IMR-90 (cell line): ENCODE results near the gene SLC7A9. TPM values are rescaled to one million over a fixed set of nuclear protein-coding genes. Genes with fewer than 3 reads are reported as not detected.

Source experiments
- ATAC-seq: fragments of 200-7000 bp; cut with Tn5 transposase; 2 replicates; pipeline ENCODE4 v1.9.1; 2020; ENCODE audit warnings: low read depth, mild to moderate bottlenecking, moderate library complexity
- BruUV-seq: library from RNA; stranded (reverse); fragments of 400-500 nt; replicated peaks from 2 replicates; lab custom pipeline; 2021; lab: Mats Ljungman, UMichigan
- CTCF ChIA-PET: fragments of 300-600 bp; formaldehyde crosslinking; extraction: SDS; loops from one replicate; lab custom pipeline; 2021; ENCODE audit warnings: antibody characterized with exemption; lab: Yijun Ruan, JAX
- POLR2A ChIA-PET: fragments of 300-600 bp; sonication (Branson Sonifier 250); formaldehyde crosslinking; loops from one replicate; lab custom pipeline; 2022; ENCODE audit warnings: antibody characterized with exemption; ENCODE audit not compliant: unreplicated experiment; lab: Charles Lee
- DNase-seq: peaks from one replicate; pipeline ENCODE4 v3.0.0; 2013
- H2AFZ ChIP-seq: replicated peaks from 2 replicates; pipeline ENCODE3; 2013; ENCODE audit warnings: low read length, mild to moderate bottlenecking; ENCODE audit not compliant: poor library complexity
- H2AK5ac ChIP-seq: 2 replicates; pipeline ENCODE4 v1.6.1; 2013; ENCODE audit warnings: low read depth, low read length, inconsistent platforms
- H2AK9ac ChIP-seq: replicated peaks from 2 replicates; pipeline ENCODE3; 2013; ENCODE audit warnings: mild to moderate bottlenecking, low read depth, low read length, moderate library complexity; ENCODE audit not compliant: poor library complexity
- H2BK120ac ChIP-seq: 2 replicates; pipeline ENCODE4 v1.6.1; 2013; ENCODE audit warnings: low read depth, low read length, inconsistent platforms
- H2BK15ac ChIP-seq: 3 replicates; pipeline ENCODE4 v1.6.1; 2013; ENCODE audit warnings: low read depth, low read length, inconsistent platforms
- H2BK20ac ChIP-seq: 2 replicates; pipeline ENCODE4 v1.6.1; 2013; ENCODE audit warnings: low read depth, mild to moderate bottlenecking, inconsistent platforms, low read length, moderate library complexity
- H2BK5ac ChIP-seq: 2 replicates; pipeline ENCODE4 v1.6.1; 2013; ENCODE audit warnings: mild to moderate bottlenecking, low read depth, low read length, inconsistent platforms; ENCODE audit not compliant: poor library complexity, severe bottlenecking
- H3K14ac ChIP-seq: replicated peaks from 2 replicates; pipeline ENCODE4 v1.6.1; 2013; ENCODE audit warnings: low read depth, low read length, inconsistent platforms
- H3K18ac ChIP-seq: 2 replicates; pipeline ENCODE4 v1.6.1; 2013; ENCODE audit warnings: low read depth, low read length, control low read depth
- H3K23ac ChIP-seq: 2 replicates; pipeline ENCODE4 v1.6.1; 2013; ENCODE audit warnings: low read depth, low read length, inconsistent platforms
- H3K27ac ChIP-seq: 2 replicates; pipeline ENCODE4 v1.5.1; 2013; ENCODE audit warnings: mild to moderate bottlenecking, control low read depth, low read length; ENCODE audit not compliant: insufficient read depth
- H3K27me3 ChIP-seq: 2 replicates; pipeline ENCODE4 v1.6.1; 2013; ENCODE audit warnings: low read length; ENCODE audit not compliant: control insufficient read depth, insufficient read depth
- H3K36me3 ChIP-seq: 2 replicates; pipeline ENCODE4 v1.6.1; 2013; ENCODE audit warnings: low read length, mixed read lengths; ENCODE audit not compliant: control insufficient read depth, insufficient read depth
- H3K4ac ChIP-seq: 2 replicates; pipeline ENCODE4 v1.6.1; 2013; ENCODE audit warnings: low read depth, low read length, inconsistent platforms
- H3K4me1 ChIP-seq: 2 replicates; pipeline ENCODE4 v1.6.1; 2013; ENCODE audit warnings: low read length, mixed read lengths; ENCODE audit not compliant: control insufficient read depth, insufficient read depth
- H3K4me2 ChIP-seq: 2 replicates; pipeline ENCODE4 v1.6.1; 2013; ENCODE audit warnings: low read depth, mild to moderate bottlenecking, control low read depth, low read length, moderate library complexity
- H3K4me3 ChIP-seq: 2 replicates; pipeline ENCODE4 v1.5.1; 2013; ENCODE audit warnings: low read depth, mild to moderate bottlenecking, control low read depth, low read length, moderate library complexity; ENCODE audit not compliant: insufficient read depth
- H3K56ac ChIP-seq: 2 replicates; pipeline ENCODE4 v1.6.1; 2013; ENCODE audit warnings: low read length, inconsistent platforms; ENCODE audit not compliant: insufficient read depth; ENCODE audit errors: extremely low read depth
- H3K79me1 ChIP-seq, 2 experiments: 2 replicates each; pipeline ENCODE4 v1.6.1; 2013; ENCODE audit warnings: low read length in 2 of 2, inconsistent platforms in 1 of 2, low read depth in 1 of 2
- H3K9ac ChIP-seq: 2 replicates; pipeline ENCODE4 v1.6.1; 2013; ENCODE audit warnings: low read depth, low read length, control low read depth
- H3K9me1 ChIP-seq: 2 replicates; pipeline ENCODE4 v1.6.1; 2013; ENCODE audit warnings: low read length, inconsistent platforms; ENCODE audit not compliant: insufficient read depth
- H3K9me3 ChIP-seq: 2 replicates; pipeline ENCODE4 v1.6.1; 2013; ENCODE audit warnings: low read length; ENCODE audit not compliant: control insufficient read depth, insufficient read depth
- H4K20me1 ChIP-seq: 2 replicates; pipeline ENCODE4 v1.6.1; 2013; ENCODE audit warnings: low read length, inconsistent platforms; ENCODE audit not compliant: insufficient read depth
- H4K5ac ChIP-seq: 2 replicates; pipeline ENCODE4 v1.6.1; 2013; ENCODE audit warnings: mild to moderate bottlenecking, low read depth, low read length, control low read depth
- H4K8ac ChIP-seq, 2 experiments: 2 replicates each; pipeline ENCODE4 v1.6.1; 2013; ENCODE audit warnings: low read depth in 2 of 2, low read length in 2 of 2, control low read depth in 1 of 2, inconsistent platforms in 1 of 2
- H4K91ac ChIP-seq: 2 replicates; pipeline ENCODE4 v1.6.1; 2013; ENCODE audit warnings: low read depth, low read length, inconsistent platforms; ENCODE audit not compliant: insufficient read depth
- MXI1 ChIP-seq: IDR thresholded peaks from 2 replicates; pipeline ENCODE4 v1.6.1; 2012; ENCODE audit warnings: low read depth, mild to moderate bottlenecking, low read length, moderate library complexity, borderline replicate concordance
- WGBS, 2 experiments: methylation state at CpG; one replicate each; pipeline versions ENCODE4 v1.1.5 to v1.1.7; 2013; ENCODE audit warnings: missing lambda C conversion rate in 2 of 2; ENCODE audit not compliant: insufficient read length in 1 of 2; ENCODE audit errors: extremely low coverage in 2 of 2; 5-methylcytosine and 5-hydroxymethylcytosine counted together
- dilution Hi-C: fragments of 300-500 bp; cut with HindIII; formaldehyde crosslinking; loops from one replicate; pipeline ENCODE4 v1.14.3; 2018; ENCODE audit warnings: low sequenced_read_pairs; ENCODE audit not compliant: unreplicated experiment
- in situ Hi-C: fragments of 300-500 bp; cut with MboI; formaldehyde crosslinking; loops from 3 replicates; pipeline ENCODE4 v1.14.3; 2019; ENCODE audit warnings: low sequenced_read_pairs, inconsistent platforms, mixed read lengths
- intact Hi-C: fragments of 100-400 bp; cut with micrococcal nuclease; formaldehyde crosslinking; loops from 2 replicates; pipeline ENCODE4 v1.10.0; 2022
- polyA plus RNA-seq, 3 experiments: library from polyadenylated mRNA; depleted of rRNA; stranded (reverse); fragments of >200 nt; gene quantifications; 2 replicates each; pipeline ENCODE4 v1.2.3, GENCODE V29; 2012; ENCODE audit warnings: low replicate concordance in 1 of 3
- total RNA-seq: library from RNA; depleted of rRNA; stranded (reverse); fragments of >200 nt; gene quantifications from 2 replicates; pipeline ENCODE4 v1.2.3, GENCODE V29; 2012
- TF ChIP-seq, protein P1 (sequence below): conservative IDR thresholded peaks from 2 replicates; pipeline ENCODE4 v1.5.1; 2012; ENCODE audit warnings: mild to moderate bottlenecking, low read depth, low read length, improper control_type of control experiment

Gene SLC7A9
- total and polyA plus RNA-seq, 2 of the 4 experiments (the other 2 are of a cell fraction) = not detected

DNA sequence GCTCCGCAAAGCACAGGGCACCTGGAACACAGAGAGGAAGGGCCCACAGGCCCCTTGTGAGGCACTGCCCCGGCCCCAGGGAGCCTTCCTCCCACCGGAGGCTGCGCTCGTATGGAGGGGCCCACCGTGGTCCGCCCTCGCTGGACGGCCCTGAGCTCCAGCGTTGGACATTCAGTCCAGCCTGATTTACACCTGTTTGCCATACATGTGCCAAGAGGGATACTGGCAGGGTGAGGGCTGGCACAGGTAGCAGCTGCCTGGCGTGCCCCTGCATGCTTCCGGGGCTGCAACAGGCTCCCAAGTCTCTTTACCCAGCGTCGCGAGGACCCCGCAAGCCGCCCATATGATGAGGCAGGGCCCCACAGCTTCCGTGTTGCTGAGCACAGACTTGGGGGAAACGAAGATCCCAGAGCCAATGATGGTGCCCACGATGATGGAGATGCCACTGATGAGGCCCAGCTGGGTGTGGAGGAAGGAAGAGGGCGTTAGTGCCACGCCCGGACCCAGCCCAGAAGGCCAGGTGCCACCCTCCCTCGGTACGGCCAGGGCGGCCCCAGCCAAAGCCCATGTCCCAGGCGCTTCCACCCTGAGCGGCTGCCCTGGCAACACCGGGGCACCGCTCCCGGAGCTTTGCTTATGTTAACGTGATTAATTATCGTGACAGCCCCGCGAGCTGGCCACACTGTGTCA is 5.1 kb downstream of the SLC7A9 start:
- Histone ChIP-seq H4K91ac (no peak overlapping the region), H3K14ac (no peak overlapping the region), H2BK20ac (no peak overlapping the region), H2BK5ac (no peak overlapping the region), H3K18ac (no peak overlapping the region), H3K4me2 (no peak overlapping the region), H3K9me1 (no peaks in the 10 kb centered on the region), H4K20me1 (no peaks in the 10 kb centered on the region), H3K27ac (no peak overlapping the region), H3K23ac (no peak overlapping the region), H3K79me1 (no peaks in the 10 kb centered on the region), H2BK15ac (no peak overlapping the region), H4K8ac (no peak overlapping the region), H3K9ac (no peak overlapping the region), H3K27me3 (no peaks in the 10 kb centered on the region), H2AK9ac (no peak overlapping the region), H2BK120ac (no peak overlapping the region), H3K9me3 (no peaks in the 10 kb centered on the region), H3K36me3 (no peaks in the 10 kb centered on the region), H3K4me1 (no peaks in the 10 kb centered on the region), H2AK5ac (no peak overlapping the region), H4K5ac (no peak overlapping the region), H3K56ac (no peak overlapping the region), H3K4me3 (no peak overlapping the region), H3K4ac (no peak overlapping the region), H2AFZ (no peak overlapping the region)
- intact Hi-C loops = no loop called here
- WGBS, 2 experiments = 54% methylated on average over 18 of the region's 35 CpGs; no CpG with 5 or more reads in 1 of the 2 experiments
- CTCF ChIA-PET = no interaction called here
- ATAC-seq (no peak), DNase-seq (no peak)
- in situ Hi-C loops = no loop called here
- POLR2A ChIA-PET = no interaction called here
- BruUV-seq = no TSS peak
- dilution Hi-C loops = no loop called here
- TF ChIP-seq, protein P1, sequence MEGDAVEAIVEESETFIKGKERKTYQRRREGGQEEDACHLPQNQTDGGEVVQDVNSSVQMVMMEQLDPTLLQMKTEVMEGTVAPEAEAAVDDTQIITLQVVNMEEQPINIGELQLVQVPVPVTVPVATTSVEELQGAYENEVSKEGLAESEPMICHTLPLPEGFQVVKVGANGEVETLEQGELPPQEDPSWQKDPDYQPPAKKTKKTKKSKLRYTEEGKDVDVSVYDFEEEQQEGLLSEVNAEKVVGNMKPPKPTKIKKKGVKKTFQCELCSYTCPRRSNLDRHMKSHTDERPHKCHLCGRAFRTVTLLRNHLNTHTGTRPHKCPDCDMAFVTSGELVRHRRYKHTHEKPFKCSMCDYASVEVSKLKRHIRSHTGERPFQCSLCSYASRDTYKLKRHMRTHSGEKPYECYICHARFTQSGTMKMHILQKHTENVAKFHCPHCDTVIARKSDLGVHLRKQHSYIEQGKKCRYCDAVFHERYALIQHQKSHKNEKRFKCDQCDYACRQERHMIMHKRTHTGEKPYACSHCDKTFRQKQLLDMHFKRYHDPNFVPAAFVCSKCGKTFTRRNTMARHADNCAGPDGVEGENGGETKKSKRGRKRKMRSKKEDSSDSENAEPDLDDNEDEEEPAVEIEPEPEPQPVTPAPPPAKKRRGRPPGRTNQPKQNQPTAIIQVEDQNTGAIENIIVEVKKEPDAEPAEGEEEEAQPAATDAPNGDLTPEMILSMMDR = no peak
- TF ChIP-seq MXI1 = no peak
